HUDEP-2 (cell line): ENCODE measurements around the gene NDUFS5.
A peak's percentile ranks its signal among the peaks of the same experiment; 100 is the strongest.
"Not testable (repeated sequence)": the region's sequence is repeated elsewhere in the genome, so short reads cannot be mapped to it uniquely, and the experiment has no call there.

ENCODE experiments used
- DNase-seq, 76 experiments: peaks; one replicate each; lab custom pipeline; 2025; ENCODE audit not compliant: unreplicated experiment in 76 of 76; lab: John Stamatoyannopoulos, UW

The NDUFS5 gene

GRCh38 chr1:39014956-39015355, 11.2 kb upstream of the NDUFS5 start:
- DNase-seq, result not testable (repeated sequence)

- DNase-seq, result no peak
These were observed 9.5 kb upstream of the NDUFS5 start for GRCh38 chr1:39016604-39017171.

GRCh38 chr1:39017266-39017665, 8.9 kb upstream of the NDUFS5 start:
- no peak for DNase-seq

GRCh38 chr1:39020494-39020893, 5.7 kb upstream of the NDUFS5 start:
- DNase-seq, result not testable (repeated sequence)

- DNase-seq, result no peak
These were observed 4.7 kb upstream of the NDUFS5 start for GRCh38 chr1:39021426-39021825.

GRCh38 chr1:39023140-39023539, 3.0 kb upstream of the NDUFS5 start:
- DNase-seq, result no peak

- no peak for DNase-seq
These were observed 837 bp downstream of the NDUFS5 start for GRCh38 chr1:39026866-39027507.

- DNase-seq, result no peak
These were observed 8.0 kb downstream of the NDUFS5 start for GRCh38 chr1:39034114-39034654.

GRCh38 chr1:39036678-39037077, 10.5 kb downstream of the NDUFS5 start:
- no peak for DNase-seq

- DNase-seq, result no peak
These were observed 17.4 kb downstream of the NDUFS5 start for GRCh38 chr1:39043513-39043912.

- DNase-seq, result no peak
These were observed 18.6 kb downstream of the NDUFS5 start for GRCh38 chr1:39044762-39045161.

- no peak for DNase-seq
These were observed 19.1 kb downstream of the NDUFS5 start for GRCh38 chr1:39045231-39045630.

- DNase-seq, result no peak
These were observed 20.6 kb downstream of the NDUFS5 start for GRCh38 chr1:39046613-39047210.

- DNase-seq, result peak in 7 of 76 experiments; percentile 4 to 45 (median 7)
These were observed 21.5 kb downstream of the NDUFS5 start for GRCh38 chr1:39047374-39048229.

GRCh38 chr1:39048745-39049370, 22.7 kb downstream of the NDUFS5 start:
- no peak for DNase-seq

- DNase-seq, result no peak
These were observed 23.9 kb downstream of the NDUFS5 start for GRCh38 chr1:39050001-39050400.

- DNase-seq, result not testable (repeated sequence)
These were observed 25.2 kb downstream of the NDUFS5 start for GRCh38 chr1:39051193-39051850.

GRCh38 chr1:39051956-39052355, 25.8 kb downstream of the NDUFS5 start:
- no peak for DNase-seq

GRCh38 chr1:39055213-39055710, 29.1 kb downstream of the NDUFS5 start:
- DNase-seq, result not testable (repeated sequence)

GRCh38 chr1:39061516-39061915, 35.4 kb downstream of the NDUFS5 start:
- not testable (repeated sequence) for DNase-seq
